Body of pancreas (tissue), 4 donors: ENCODE results near the gene PGLYRP2. TPM values are rescaled to one million over a fixed set of nuclear protein-coding genes. Genes with fewer than 3 reads are reported as not detected.

ENCODE experiments used
- ATAC-seq: fragments of 150-250 bp; one replicate; pipeline ENCODE4 v1.9.1; 2016
- DNase-seq, 4 donors: peaks; one replicate each; pipeline ENCODE4 v3.0.0-alpha.2; 2019
- H3K27ac ChIP-seq, 4 donors: fragments of 200-600 bp; sonication (generic); 1 replicate in 3 of 4; 2 replicates in 1 of 4; pipeline versions ENCODE4 v1.5.1 to v1.6.1; 2016 to 2019; ENCODE audit warnings: mild to moderate bottlenecking in 1 of 4, mixed read lengths in 1 of 4, moderate library complexity in 1 of 4
- H3K27me3 ChIP-seq, 2 donors: fragments of 200-600 bp; sonication (generic); one replicate each; pipeline ENCODE4 v1.6.0; 2016; ENCODE audit warnings: mild to moderate bottlenecking in 1 of 2
- H3K36me3 ChIP-seq, 2 donors: fragments of 200-600 bp; sonication (generic); replicated peaks in 1 of 2; 2 replicates each; pipeline ENCODE4 v1.5.1; 2016; ENCODE audit warnings: low read depth in 2 of 2; ENCODE audit not compliant: insufficient read depth in 1 of 2
- H3K4me1 ChIP-seq: fragments of 200-600 bp; sonication (generic); one replicate; pipeline ENCODE4 v1.6.0; 2016
- H3K4me3 ChIP-seq, 2 donors: fragments of 200-600 bp; sonication (generic); 1 replicate in 1 of 2; 2 replicates in 1 of 2; pipeline ENCODE4 v1.5.1; 2016 to 2019
- H3K9me3 ChIP-seq, 3 donors: fragments of 200-600 bp; sonication (generic); 1 replicate in 2 of 3; 2 replicates in 1 of 3; pipeline ENCODE4 v1.5.1; 2016
- POLR2A ChIP-seq, 3 donors: fragments of 450-650 bp; IDR thresholded peaks; one replicate each; pipeline ENCODE4 v1.6.1; 2016; ENCODE audit warnings: antibody characterized with exemption in 3 of 3, mild to moderate bottlenecking in 2 of 3
- WGBS, 2 donors: methylation state at CpG; one replicate each; pipeline ENCODE4 v1.1.5; 2017; 5-methylcytosine and 5-hydroxymethylcytosine counted together
- intact Hi-C: fragments of 100-400 bp; cut with DNase I; formaldehyde crosslinking; loops from one replicate; pipeline ENCODE4 v1.15.1; 2023
- total RNA-seq, 2 donors: library from RNA; depleted of rRNA; stranded (reverse); fragments of >200 nt; gene quantifications; one replicate each; pipeline ENCODE4 v1.1.0, GENCODE V29; 2016
- TF ChIP-seq, protein P1 (sequence below), 7 experiments: fragments of 450-650 bp in 4 of 7; fragments of 200-600 bp in 3 of 7; sonication (generic) in 3 of 7; IDR thresholded peaks; one replicate each; pipeline ENCODE4 v1.5.1; 2016 to 2019; ENCODE audit warnings: antibody characterized with exemption in 7 of 7

PGLYRP2 gene
- total RNA-seq, 2 donors from 2014 or later: not detected

DNA sequence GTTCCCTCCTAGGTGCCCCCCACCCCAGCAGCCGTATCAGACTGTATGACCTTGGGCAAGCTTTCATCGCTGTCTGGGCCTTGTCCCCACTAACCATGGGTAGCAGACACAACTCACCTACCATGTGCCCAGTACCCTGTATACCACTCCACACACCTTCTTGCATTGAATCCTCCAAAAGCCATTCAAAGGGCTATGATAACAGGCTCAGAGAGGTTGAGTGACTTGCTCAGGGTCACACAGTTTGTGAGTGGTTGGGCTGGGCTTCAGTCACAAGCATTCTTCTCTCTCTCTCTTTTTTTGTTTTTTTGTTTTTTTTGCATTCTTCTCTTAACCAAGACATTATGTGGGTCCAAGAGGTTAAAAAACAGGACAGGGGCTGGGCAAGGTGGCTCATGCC lies 17.6 kb downstream of the PGLYRP2 start:
- WGBS, 2 donors: 54 to 81% methylated on average over 2 of the region's 2 CpGs
- H3K4me3 ChIP-seq: no peak overlapping the region
- intact Hi-C loops: no loop called here
- H3K27ac ChIP-seq: no peak overlapping the region
- H3K36me3 ChIP-seq: no peaks in the 10 kb centered on the region
- no peaks in the 10 kb centered on the region for H3K9me3 ChIP-seq
- ATAC-seq (no peak), DNase-seq (no peak)
- TF ChIP-seq, protein P1, sequence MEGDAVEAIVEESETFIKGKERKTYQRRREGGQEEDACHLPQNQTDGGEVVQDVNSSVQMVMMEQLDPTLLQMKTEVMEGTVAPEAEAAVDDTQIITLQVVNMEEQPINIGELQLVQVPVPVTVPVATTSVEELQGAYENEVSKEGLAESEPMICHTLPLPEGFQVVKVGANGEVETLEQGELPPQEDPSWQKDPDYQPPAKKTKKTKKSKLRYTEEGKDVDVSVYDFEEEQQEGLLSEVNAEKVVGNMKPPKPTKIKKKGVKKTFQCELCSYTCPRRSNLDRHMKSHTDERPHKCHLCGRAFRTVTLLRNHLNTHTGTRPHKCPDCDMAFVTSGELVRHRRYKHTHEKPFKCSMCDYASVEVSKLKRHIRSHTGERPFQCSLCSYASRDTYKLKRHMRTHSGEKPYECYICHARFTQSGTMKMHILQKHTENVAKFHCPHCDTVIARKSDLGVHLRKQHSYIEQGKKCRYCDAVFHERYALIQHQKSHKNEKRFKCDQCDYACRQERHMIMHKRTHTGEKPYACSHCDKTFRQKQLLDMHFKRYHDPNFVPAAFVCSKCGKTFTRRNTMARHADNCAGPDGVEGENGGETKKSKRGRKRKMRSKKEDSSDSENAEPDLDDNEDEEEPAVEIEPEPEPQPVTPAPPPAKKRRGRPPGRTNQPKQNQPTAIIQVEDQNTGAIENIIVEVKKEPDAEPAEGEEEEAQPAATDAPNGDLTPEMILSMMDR (IDR thresholded peaks at IDR 0.05): no peak
- no peak for TF ChIP-seq POLR2A (IDR thresholded peaks at IDR 0.05)
- peaks cover 0 to 19% of the 10 kb centered on the region in 2 donors for H3K27me3 ChIP-seq
- H3K4me1 ChIP-seq: peaks cover 14% of the 10 kb centered on the region

DNA sequence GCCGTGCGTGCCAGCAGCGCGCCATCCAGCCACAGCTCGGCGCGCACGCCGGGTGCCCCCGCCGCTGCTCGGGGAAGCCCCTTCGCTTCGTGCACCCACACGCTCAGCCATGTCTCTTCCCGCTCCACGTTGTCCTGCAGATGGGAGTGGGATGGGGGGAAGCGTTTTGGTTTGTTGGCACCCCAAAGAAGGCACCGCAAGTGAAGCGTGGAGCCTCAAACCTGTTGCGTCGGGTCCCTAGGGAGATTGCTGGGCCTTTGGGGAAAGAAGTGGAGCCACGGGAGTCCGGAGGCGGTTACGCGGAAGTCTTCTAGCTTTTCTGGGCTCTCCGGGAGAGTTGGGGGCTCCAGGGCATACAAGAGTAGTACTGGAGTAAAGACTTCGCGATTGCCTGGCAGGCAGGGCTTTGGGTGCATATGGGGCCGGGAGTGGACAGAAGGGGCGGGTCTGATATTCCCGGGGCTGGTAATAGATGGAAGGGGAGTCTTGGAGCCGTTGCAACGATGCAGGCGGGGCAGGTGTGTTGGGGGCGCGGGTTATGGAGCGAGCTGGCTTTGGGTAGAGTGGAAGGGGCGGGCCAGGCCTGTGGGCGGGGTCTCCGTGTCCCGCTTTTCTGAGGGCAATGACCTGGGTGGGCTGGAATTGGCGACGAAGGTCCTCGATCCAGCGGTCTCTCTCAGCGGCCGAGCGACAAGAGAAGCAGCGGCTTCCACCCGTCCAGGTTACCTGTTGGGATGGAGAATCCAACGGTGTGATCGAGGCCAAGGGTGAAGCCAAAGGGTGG lies 21.4 kb downstream of the PGLYRP2 start:
- no peak overlapping the region for H3K27ac ChIP-seq
- ATAC-seq (no peak), DNase-seq (no peak)
- 17 to 26% methylated on average over 19 to 54 of the region's 54 CpGs for WGBS, 2 donors
- no peaks in the 10 kb centered on the region for H3K36me3 ChIP-seq
- no peak for TF ChIP-seq POLR2A (IDR thresholded peaks at IDR 0.05)
- TF ChIP-seq, protein P1 (IDR thresholded peaks at IDR 0.05): no peak
- intact Hi-C loops: loop anchor here (10.0 kb wide), 1 partner anchor 97 kb away; no protein-coding TSS in a partner anchor
- H3K4me3 ChIP-seq: no peak overlapping the region
- H3K9me3 ChIP-seq: no peaks in the 10 kb centered on the region
- peaks cover 0 to 18% of the 10 kb centered on the region in 2 donors for H3K27me3 ChIP-seq
- peaks cover 35% of the 10 kb centered on the region for H3K4me1 ChIP-seq

DNA sequence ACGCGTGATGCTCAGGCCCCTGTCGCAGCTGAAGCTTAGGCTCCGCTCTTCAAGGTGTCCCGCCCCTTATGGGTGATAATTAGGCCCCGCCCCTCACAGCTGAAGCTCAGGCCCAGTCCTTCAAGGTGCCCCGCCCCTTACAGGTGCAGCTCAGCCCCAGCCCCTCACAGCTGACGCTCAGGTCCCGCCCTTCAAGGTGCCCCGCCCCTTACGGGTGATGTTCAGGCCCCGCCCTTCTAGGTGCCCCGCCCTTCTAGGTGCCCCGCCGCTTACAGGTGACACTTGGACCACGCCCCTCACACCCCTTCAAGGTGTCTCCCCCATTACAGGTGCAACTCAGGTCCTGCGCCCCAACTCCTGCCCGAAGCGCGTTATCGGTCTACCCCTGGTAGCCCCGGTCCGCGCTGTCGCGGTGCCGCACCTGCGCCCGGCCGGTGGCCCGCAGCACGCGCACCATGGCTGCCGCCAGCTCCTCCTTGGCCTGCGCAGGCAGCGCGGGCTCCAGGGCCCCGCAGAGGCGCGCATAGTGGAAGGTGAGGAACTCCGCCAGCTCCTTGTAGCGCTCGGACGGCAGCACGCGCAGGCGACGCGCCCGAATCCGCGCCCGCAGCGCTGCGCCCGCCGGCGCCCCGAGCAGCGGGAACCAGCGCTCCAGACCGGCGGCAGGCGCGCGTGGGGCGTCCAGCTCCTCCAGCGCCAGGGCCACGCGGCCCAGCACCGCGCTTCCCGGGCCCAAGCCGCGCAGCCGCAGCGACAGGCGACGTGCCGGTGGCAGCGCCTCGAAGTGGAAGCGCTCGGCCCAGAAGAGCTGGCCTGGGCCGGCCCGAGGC lies 22.2 kb downstream of the PGLYRP2 start:
- DNase-seq: peak in 2 of 4 donors; percentile 48 to 60

DNA sequence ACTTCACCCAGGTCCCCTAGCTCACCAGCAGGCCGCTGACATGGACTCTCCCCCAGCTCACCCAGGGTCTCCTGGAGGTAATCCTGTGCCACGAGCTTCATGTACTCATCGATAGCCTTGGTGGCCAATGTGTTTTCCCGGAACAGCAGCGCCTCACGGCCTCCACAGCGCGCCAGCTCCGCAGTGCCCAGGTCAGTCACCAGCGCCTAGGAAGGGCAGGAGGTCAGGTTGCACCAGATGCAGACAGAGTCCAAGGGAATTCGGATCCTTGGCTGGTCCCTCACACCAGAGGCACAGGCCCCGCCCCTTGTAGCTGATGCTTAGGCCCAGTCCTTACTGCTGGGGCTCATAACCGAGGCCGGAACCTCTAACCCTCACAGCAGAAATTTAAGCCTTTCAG lies 22.9 kb downstream of the PGLYRP2 start:
- no peak for TF ChIP-seq POLR2A (IDR thresholded peaks at IDR 0.05)
- TF ChIP-seq, protein P1 (IDR thresholded peaks at IDR 0.05): no peak
- Histone ChIP-seq H3K36me3 (no peaks in the 10 kb centered on the region), H3K4me3 (no peak overlapping the region), H3K4me1 (peaks cover 40% of the 10 kb centered on the region), H3K27me3 (peaks cover 0 to 18% of the 10 kb centered on the region in 2 donors), H3K27ac (no peak overlapping the region), H3K9me3 (no peaks in the 10 kb centered on the region)
- WGBS, 2 donors: 33 to 45% methylated on average over 11 to 13 of the region's 14 CpGs
- DNase-seq: no peak
- intact Hi-C loops: loop anchor here (10.0 kb wide), 1 partner anchor 98 kb away; no protein-coding TSS in a partner anchor
- ATAC-seq: no peak

More for the DNA sequence above, 22.2 kb downstream of the PGLYRP2 start:
- peaks cover 40% of the 10 kb centered on the region for H3K4me1 ChIP-seq
- H3K27ac ChIP-seq: no peak overlapping the region
- ATAC-seq: no peak
- intact Hi-C loops: loop anchor here (10.0 kb wide), 1 partner anchor 98 kb away; no protein-coding TSS in a partner anchor
- H3K36me3 ChIP-seq: no peaks in the 10 kb centered on the region
- peaks cover 0 to 18% of the 10 kb centered on the region in 2 donors for H3K27me3 ChIP-seq
- WGBS, 2 donors: 5 to 14% methylated on average over 11 to 54 of the region's 86 CpGs
- H3K9me3 ChIP-seq: no peaks in the 10 kb centered on the region
- H3K4me3 ChIP-seq: no peak overlapping the region
- TF ChIP-seq, protein P1 (IDR thresholded peaks at IDR 0.05): no peak
- TF ChIP-seq POLR2A (IDR thresholded peaks at IDR 0.05): no peak
